Smooth muscle cell (in vitro differentiated cells): ENCODE results near the gene ANLN. TPM values are rescaled to one million over a fixed set of nuclear protein-coding genes. Genes with fewer than 3 reads are reported as not detected.
"Not testable (repeated sequence)": the region's sequence is repeated elsewhere in the genome, so short reads cannot be mapped to it uniquely, and the experiment has no call there.

Source experiments
- DNase-seq: peaks from one replicate; lab custom pipeline; 2025; ENCODE audit not compliant: unreplicated experiment; lab: John Stamatoyannopoulos, UW
- H2AFZ ChIP-seq: fragments of 200-600 bp; sonication (generic); 2 replicates; pipeline ENCODE4 v1.6.0; 2016; ENCODE audit warnings: antibody characterized with exemption, low read depth, mild to moderate bottlenecking
- H3F3A ChIP-seq: fragments of 200-600 bp; sonication (generic); 2 replicates; pipeline ENCODE4 v1.6.0; 2017; ENCODE audit warnings: antibody characterized with exemption, low read depth
- H3K27ac ChIP-seq: fragments of 200-600 bp; sonication (generic); 2 replicates; pipeline ENCODE4 v1.5.1; 2016; ENCODE audit warnings: low read depth, mild to moderate bottlenecking
- H3K27me3 ChIP-seq: fragments of 200-600 bp; sonication (generic); 2 replicates; pipeline ENCODE4 v1.6.1; 2016; ENCODE audit warnings: low read depth, mild to moderate bottlenecking
- H3K36me3 ChIP-seq: fragments of 200-600 bp; sonication (generic); 2 replicates; pipeline ENCODE4 v1.5.1; 2016; ENCODE audit warnings: low read depth
- H3K4me1 ChIP-seq: fragments of 200-600 bp; sonication (generic); 2 replicates; pipeline ENCODE4 v1.5.1; 2016; ENCODE audit warnings: low read depth
- H3K4me2 ChIP-seq: fragments of 200-600 bp; sonication (generic); 2 replicates; pipeline ENCODE4 v1.6.0; 2016; ENCODE audit warnings: mild to moderate bottlenecking
- H3K4me3 ChIP-seq: fragments of 200-600 bp; sonication (generic); 2 replicates; pipeline ENCODE4 v1.5.1; 2016; ENCODE audit warnings: mild to moderate bottlenecking
- H3K79me2 ChIP-seq: fragments of 200-600 bp; sonication (generic); 2 replicates; pipeline ENCODE4 v1.6.0; 2016; ENCODE audit warnings: low read depth, mild to moderate bottlenecking
- H3K9ac ChIP-seq: fragments of 200-600 bp; sonication (generic); 2 replicates; pipeline ENCODE4 v1.6.0; 2016; ENCODE audit warnings: low read depth
- H3K9me3 ChIP-seq: fragments of 200-600 bp; sonication (generic); replicated peaks from 2 replicates; pipeline ENCODE4 v1.5.1; 2016; ENCODE audit warnings: low read depth
- H4K20me1 ChIP-seq: fragments of 200-600 bp; sonication (generic); 2 replicates; pipeline ENCODE4 v1.6.0; 2016; ENCODE audit warnings: low read depth
- WGBS: methylation state at CpG from one replicate; pipeline ENCODE4 v1.1.7; 2016; ENCODE audit warnings: low lambda C conversion rate; 5-methylcytosine and 5-hydroxymethylcytosine counted together
- polyA plus RNA-seq: library from polyadenylated mRNA; unstranded; fragments of >200 nt; fragmentation: Nextera tagmentation; extraction: Ambion mirVana; gene quantifications from 2 replicates; pipeline ENCODE4 v1.2.1, GENCODE V29; 2016
- total RNA-seq: library from RNA; depleted of rRNA; stranded (reverse); fragments of >200 nt; gene quantifications from 2 replicates; pipeline ENCODE4 v1.2.3, GENCODE V29; 2014
- TF ChIP-seq, protein P1 (sequence below): fragments of 200-600 bp; sonication (generic); IDR thresholded peaks from 2 replicates; pipeline ENCODE4 v1.5.1; 2017; ENCODE audit warnings: borderline replicate concordance, mild to moderate bottlenecking, antibody characterized with exemption; ENCODE audit not compliant: insufficient read depth, poor library complexity, severe bottlenecking

Gene ANLN
- total and polyA plus RNA-seq, 2 experiments from 2014 or later, result 9.0 to 28.7 TPM

DNA sequence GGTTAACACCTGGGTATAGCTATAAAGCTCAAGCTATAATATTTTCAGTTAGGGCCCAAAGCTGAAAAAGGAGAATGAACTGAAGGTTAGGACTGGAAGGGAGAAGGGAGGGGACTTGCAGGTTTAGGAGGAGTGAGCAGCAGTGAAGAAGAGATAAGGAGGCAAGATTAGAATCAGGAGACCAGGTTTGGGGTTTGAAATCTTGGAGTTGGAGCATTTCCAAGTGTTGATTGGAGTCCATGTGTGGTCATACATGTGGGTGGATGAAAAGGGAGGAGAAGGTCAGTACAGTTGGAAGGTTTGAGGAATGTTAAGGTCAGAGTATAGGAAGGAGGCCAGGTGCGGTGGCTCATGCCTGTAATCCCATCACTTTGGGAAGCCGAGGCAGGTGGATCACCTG, 8.6 kb upstream of the ANLN start:
- no peaks in the 10 kb centered on the region for H3K9me3 ChIP-seq
- H3K9ac ChIP-seq, result no peak overlapping the region
- no peak overlapping the region for H3K4me3 ChIP-seq
- WGBS, result 93% methylated on average over 2 of the region's 2 CpGs
- H3K27ac ChIP-seq, result no peak overlapping the region
- DNase-seq, result no peak
- no peaks in the 10 kb centered on the region for H4K20me1 ChIP-seq
- no peaks in the 10 kb centered on the region for H3F3A ChIP-seq
- H3K79me2 ChIP-seq, result no peaks in the 10 kb centered on the region
- H3K36me3 ChIP-seq, result no peaks in the 10 kb centered on the region
- TF ChIP-seq, protein P1, sequence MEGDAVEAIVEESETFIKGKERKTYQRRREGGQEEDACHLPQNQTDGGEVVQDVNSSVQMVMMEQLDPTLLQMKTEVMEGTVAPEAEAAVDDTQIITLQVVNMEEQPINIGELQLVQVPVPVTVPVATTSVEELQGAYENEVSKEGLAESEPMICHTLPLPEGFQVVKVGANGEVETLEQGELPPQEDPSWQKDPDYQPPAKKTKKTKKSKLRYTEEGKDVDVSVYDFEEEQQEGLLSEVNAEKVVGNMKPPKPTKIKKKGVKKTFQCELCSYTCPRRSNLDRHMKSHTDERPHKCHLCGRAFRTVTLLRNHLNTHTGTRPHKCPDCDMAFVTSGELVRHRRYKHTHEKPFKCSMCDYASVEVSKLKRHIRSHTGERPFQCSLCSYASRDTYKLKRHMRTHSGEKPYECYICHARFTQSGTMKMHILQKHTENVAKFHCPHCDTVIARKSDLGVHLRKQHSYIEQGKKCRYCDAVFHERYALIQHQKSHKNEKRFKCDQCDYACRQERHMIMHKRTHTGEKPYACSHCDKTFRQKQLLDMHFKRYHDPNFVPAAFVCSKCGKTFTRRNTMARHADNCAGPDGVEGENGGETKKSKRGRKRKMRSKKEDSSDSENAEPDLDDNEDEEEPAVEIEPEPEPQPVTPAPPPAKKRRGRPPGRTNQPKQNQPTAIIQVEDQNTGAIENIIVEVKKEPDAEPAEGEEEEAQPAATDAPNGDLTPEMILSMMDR, result no peak
- H2AFZ ChIP-seq, result no peak overlapping the region
- H3K4me1 ChIP-seq, result no peaks in the 10 kb centered on the region
- H3K4me2 ChIP-seq, result no peak overlapping the region
- H3K27me3 ChIP-seq, result no peaks in the 10 kb centered on the region

DNA sequence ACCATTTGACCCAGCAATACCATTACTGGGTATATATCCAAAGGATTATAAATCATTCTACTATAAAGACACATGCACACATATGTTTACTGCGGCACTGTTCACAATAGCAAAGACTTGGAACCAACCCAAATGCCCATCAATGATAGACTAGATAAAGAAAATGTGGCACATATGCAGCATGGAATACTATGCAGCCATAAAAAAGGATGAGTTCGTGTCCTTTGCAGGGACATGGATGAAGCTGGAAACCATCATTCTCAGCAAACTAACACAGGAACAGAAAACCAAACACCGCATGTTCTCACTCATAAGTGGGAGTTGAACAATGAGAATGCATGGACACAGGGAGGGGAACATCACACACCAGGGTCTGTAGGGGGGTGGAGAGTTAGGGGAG, 6.4 kb upstream of the ANLN start:
- not testable (repeated sequence) for H3K36me3 ChIP-seq, H3K4me1 ChIP-seq, H3K79me2 ChIP-seq, H3K9ac ChIP-seq, DNase-seq, H3K4me2 ChIP-seq, H3K4me3 ChIP-seq, H3F3A ChIP-seq, H2AFZ ChIP-seq, H3K27ac ChIP-seq, H3K9me3 ChIP-seq, H3K27me3 ChIP-seq, H4K20me1 ChIP-seq
- WGBS, result 98% methylated on average over 3 of the region's 3 CpGs

DNA sequence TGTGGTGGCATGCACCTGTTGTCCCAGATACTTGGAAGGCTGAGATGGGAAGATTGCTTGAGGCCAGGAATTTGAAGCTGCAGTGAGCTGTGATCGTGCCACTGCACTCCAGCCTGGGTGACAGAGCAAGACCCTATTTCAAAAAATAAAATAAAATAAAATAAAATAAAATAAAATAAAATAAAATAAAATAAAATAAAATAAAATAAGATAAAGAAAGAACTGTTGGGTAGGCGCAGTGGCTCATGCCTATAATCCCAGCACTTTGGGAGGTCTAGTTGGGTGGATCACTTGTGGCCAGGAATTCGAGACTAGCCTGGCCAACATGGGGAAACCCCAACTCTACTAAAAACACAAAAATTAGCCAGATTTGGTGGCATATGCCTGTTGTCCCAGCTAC, 4.0 kb upstream of the ANLN start:
- not testable (repeated sequence) for H4K20me1 ChIP-seq, H3K79me2 ChIP-seq, H3K9ac ChIP-seq, H3K4me3 ChIP-seq, DNase-seq, H3K4me2 ChIP-seq, H3K9me3 ChIP-seq, H3K4me1 ChIP-seq, H3K27me3 ChIP-seq, H3K27ac ChIP-seq, H2AFZ ChIP-seq, H3K36me3 ChIP-seq
- 87% methylated on average over 3 of the region's 3 CpGs for WGBS
- H3F3A ChIP-seq, result peaks cover 14% of the 10 kb centered on the region

DNA sequence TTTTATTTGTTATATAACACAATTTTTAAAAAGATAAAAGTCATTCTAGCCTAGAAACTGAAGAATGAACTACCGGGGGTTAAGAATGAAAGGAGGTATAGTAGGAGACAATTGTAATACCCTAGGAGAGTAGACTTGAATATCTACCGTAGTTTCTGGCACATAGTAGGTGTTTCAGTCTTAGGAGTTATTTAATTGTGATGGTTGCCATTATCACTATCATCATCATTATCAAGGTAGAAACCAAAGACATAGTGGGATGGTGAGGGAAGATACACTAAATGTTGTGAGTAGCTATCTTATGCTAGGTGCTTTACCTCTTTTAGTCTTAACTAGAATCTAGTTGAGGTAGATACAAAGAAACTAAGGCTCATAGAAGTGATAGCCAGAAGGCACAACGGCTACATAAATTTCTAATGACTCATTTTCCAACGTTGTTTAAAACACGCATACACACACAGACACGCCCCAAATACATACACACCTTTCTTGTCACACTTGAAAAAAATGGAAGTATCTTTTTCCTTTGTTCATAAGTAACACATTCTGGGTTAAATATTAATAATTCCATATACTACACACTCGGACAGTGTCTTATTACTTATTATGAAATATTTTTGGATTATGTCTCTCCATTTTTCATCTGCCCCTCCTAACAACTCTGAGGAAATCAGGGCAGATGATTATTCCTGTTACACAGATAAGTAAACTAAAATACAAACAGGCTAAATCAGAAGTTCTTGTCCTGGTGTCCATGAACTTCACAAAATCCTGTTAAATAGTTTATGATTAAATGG, 2.0 kb upstream of the ANLN start:
- no peak overlapping the region for H3K4me2 ChIP-seq
- no peak overlapping the region for H3K9ac ChIP-seq
- WGBS, result 74% methylated on average over 7 of the region's 7 CpGs
- H3K4me3 ChIP-seq, result no peak overlapping the region
- DNase-seq, result no peak
- H3K9me3 ChIP-seq, result no peaks in the 10 kb centered on the region
- TF ChIP-seq, protein P1, result no peak
- H2AFZ ChIP-seq, result no peak overlapping the region
- peaks cover 14% of the 10 kb centered on the region for H3F3A ChIP-seq
- no peaks in the 10 kb centered on the region for H4K20me1 ChIP-seq
- no peaks in the 10 kb centered on the region for H3K36me3 ChIP-seq
- peaks cover 15% of the 10 kb centered on the region for H3K4me1 ChIP-seq
- no peak overlapping the region for H3K27ac ChIP-seq
- H3K79me2 ChIP-seq, result peaks cover 22% of the 10 kb centered on the region
- H3K27me3 ChIP-seq, result no peaks in the 10 kb centered on the region
